Mesenteric fat pad (tissue), 1 donor: Measurements from ENCODE around the gene COMT. TPM values are rescaled to one million over a fixed set of nuclear protein-coding genes. Genes with fewer than 3 reads are reported as not detected.
A peak's percentile ranks its signal among the peaks of the same experiment; 100 is the strongest.

Experiments used
- DNase-seq: peaks from one replicate; pipeline ENCODE4 v3.0.0-alpha.2; 2020; ENCODE audit warnings: low spot score
- microRNA-seq: library from miRNA; unstranded; fragments of <30 nt; microRNA quantifications from one replicate; pipeline ENCODE4 v1.2.0, GENCODE V29; 2020; ENCODE audit warnings: borderline number of aligned reads
- total RNA-seq: library from RNA; stranded (reverse); fragmentation: NEBNext Ultra II Directional; extraction: Animal tissue kit (Norgen Biotek cat#: 25700); gene quantifications from one replicate; pipeline ENCODE4 v1.2.1, GENCODE V29; 2021
- donor health status: DM: yes; HTN: yes; CAD: no.

The COMT gene
- total RNA-seq, 1 donor from 2014 or later: 144 TPM

DNA sequence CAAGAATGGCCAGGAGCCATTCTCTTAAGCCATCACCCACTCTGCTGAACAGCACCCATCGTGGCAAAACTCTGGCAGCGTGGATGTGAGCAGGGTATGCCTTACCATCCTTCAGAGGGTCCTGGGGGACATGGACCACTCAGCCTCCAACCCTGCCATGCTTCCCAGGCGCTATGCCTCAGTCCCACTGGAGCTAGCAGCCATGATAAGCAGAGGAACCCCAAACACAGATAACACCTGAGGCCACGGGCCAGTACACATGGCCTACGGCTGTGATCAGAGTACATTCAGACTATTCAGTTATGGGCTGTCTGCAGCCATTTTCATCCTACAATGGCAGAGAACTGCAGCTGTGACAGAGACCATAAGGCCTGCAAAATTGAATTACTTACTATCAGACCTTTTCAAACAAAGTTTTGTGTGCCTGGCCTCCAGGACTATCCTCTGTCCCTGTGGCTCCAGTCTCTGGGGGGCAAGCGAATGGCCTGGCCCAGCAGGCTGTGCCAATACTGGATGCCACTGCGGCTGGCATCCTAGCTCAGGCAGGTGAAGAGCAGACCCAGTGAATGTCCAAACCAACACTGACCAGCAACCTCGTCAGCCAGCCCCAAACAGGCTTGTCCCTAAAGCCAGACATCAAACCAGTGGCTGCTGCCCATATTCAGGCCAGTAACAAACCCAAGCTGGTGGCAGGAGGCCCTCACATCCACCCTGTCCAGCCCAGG lies 68.2 kb downstream of the COMT start:
- DNase-seq: no peak

DNA sequence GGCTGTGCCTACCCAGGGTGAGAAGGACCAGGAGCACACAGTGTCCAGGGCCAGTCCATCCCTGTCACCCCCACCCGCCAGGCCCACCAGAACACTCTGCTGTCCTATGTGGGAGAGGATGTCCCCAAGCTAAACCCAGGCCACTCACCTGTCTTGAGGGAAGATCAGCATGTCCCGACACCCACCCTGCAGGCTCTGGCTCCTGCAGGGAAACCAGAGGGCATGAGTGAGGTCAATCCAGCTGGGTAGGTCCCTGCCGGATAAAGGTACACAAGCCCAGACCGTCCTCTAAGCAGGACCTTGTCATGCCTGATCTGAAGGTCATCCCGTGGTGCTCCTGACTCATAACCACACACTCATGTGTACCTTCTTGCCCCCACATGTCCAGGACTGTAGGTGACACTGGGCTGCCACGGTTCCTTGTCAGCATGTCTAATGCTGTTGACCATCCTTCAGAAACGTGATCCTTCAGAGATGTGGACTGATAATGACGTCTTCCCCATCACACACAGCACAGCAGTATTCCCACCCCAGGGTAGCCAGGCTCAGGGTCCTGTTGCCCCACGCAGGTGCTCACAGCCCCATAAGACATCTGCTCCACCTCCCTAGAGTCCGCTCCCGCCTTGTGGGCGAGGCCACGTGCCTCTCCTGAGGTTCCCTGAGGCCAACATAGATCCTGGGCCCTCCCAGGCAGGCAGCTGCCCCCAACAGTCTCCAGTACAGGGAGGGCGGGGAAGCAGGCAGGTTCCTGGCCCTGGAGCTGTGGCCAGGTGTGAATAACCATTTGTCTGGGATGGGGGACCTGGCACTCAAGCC lies 68.9 kb downstream of the COMT start:
- no peak for DNase-seq

DNA sequence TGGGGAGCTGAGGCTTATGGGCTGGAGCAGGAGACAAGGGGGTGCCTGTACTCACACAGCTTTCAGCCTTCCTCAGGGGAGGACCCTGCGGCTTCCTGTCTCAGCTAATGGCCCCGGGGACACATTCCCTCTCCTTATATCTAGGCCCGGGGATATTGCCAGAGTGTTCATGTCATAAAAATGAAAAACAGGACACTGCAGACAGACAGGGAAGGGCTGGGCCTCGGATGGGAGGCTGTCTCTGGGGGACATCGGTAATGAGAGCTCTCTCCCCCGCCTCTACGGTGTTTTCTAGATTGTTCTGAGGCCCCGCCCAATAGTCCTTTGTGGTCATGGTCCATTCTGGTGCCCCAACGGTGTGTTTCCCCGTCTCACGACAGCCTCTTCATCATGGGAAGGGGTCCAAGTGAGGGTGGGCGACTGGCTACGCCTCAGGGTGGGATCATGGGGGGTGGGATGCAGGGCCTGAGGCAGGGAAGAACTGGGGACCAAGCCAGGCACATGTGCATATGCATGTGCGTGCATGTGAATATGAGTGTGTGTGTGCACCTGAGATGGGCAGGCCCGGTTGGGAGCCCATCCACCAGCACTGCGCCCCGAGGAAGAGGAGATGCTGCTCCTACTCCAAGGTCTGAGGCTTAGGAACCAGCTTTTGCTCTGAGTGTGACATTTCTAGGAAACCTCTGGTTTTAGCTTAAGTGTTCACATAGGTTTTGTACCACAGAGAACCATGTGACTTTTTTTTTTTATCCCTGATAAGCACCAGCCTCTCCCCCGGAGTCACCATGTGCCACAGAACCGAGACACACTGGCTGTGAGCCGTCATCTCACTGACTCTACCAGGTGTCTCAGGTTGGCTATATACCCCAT lies 69.8 kb downstream of the COMT start:
- DNase-seq: no peak

DNA sequence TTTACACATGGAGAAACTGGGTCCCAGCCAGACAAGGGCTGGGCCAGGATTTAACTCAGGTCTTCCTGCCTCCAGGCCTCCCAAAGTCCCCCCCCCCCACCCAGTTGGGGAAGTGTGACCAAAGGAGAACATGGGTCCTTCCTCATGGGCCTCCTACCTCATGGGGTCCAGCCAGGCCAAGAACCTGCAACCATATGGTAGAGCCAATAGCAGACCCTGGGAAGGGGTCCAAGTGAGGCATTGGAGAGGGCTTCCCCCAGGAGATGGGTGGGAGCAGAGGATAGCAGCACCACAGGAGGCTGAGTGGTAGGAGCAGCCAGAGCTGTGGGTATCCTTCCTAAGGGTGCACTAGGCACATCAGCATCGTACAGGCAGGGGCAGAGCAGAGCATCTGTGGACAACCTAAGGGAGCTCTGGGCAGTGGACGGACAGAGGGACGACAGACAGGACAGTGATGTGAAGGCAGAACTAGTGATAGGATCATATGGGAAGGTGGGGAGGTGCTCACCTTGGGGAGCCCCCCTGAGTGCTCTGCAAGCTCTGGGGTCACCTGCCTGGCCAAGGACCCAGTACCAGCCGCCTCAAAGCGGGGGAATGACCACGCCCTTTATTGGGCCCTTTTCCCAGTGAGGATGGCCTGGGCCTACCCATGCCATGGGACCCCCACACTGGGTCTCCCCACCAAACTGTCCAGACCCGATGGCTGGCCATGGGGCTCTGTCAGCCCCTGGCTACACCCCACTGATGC lies 70.6 kb downstream of the COMT start:
- DNase-seq: no peak

DNA sequence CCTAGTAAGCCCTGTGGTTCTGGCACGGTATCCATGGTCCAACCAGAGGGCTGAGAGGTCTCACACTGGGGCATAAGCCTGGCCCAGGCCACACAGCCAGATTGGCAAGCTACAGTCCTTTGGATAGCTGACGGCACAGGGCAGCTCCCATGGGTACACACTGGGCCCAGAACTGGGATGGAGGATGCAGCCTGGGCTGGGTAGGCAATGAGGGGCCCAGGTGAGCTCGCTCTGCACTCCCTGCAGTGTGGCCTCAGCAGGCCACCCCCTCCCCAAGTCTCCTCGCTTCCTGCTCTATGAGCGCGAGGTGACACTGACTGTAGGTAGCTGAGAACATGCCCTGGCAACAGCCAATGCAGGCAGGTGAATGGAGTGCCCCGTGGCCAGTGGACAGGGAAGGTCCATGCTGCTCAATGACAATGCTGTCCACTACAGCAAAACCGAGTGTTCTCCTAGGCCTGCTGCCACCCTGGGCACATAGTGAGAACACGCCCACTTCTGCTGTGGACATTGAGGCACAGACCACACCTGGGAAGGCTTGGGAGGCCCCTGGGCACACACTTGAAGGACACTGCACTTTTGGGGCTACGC lies 71.3 kb downstream of the COMT start:
- no peak for DNase-seq

DNA sequence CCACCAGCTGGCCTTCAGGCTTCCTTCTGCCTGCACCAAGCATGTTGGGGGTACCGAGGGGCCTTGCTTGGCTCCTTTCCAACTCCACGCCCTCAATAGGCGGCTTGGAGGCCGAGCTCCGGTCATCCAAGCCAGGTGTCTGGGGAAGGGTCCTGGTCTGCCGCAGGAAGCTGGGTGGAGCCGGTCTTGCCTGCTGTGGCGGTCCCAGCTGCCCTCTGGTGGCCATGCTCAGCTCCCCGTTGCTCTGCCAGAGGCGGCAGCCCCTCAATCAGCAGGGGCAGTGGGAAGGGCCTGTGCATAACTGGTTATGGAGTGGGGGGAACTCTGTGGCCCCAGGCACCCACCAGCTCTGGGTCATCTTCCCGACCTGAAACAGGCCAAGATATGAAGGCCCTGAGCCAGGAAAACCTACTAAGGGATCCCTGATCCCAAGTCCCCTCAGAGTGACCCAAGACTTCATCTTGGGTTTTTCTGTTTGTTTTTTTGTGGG lies 71.9 kb downstream of the COMT start:
- DNase-seq: no peak

DNA sequence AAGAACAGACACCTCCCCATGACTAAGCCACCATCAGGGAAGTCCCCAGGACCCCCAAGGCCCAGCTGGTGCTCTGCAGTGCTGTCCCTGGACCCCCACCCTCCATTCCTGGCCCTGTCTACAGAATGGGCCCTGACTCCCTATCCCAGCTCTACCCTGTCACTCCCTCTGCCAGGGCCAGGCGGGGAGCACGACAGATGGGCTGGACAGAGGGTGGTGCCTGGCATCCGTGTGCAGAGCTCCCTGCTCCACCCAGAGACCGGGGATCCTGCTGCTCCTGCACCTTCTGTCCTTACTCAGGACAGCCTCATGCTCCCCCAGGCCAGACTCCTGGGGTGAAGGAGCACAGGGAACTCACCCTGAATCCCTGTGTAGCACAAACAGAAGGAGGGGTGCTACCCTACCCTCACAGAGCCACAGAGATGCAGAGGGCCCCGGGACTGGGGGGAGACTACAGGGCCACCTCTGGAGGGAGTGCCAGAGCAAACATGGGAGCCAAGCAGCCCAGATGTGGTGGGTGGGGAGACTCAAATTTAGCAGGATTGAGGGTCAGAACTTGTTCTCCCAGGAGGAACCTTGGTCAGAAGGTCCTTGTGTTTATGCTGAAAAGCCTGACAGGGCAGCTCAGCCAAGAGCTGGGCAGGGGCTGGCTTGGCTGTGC lies 73.1 kb downstream of the COMT start:
- no peak for DNase-seq

DNA sequence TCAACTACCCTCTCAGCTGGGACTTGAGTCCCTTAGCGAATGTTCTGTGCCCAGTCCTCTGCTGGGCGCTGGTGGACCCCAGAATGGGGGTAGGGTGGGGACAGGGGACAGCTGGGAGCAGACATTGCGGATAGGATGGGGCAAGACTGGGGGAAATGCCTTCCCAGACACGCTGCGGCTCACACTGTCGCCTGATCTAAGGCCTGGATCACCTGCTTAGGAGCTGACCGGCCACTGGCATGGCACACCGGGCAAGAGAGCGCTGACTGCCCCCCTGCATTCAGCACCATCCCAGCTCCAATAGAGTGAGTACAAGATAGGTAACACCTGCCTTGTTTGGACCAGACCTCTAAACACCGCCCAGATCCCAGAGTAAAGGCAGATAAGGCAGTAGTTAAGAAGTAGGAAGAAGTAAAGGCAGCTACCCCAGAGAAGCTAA lies 73.6 kb downstream of the COMT start:
- DNase-seq: no peak

DNA sequence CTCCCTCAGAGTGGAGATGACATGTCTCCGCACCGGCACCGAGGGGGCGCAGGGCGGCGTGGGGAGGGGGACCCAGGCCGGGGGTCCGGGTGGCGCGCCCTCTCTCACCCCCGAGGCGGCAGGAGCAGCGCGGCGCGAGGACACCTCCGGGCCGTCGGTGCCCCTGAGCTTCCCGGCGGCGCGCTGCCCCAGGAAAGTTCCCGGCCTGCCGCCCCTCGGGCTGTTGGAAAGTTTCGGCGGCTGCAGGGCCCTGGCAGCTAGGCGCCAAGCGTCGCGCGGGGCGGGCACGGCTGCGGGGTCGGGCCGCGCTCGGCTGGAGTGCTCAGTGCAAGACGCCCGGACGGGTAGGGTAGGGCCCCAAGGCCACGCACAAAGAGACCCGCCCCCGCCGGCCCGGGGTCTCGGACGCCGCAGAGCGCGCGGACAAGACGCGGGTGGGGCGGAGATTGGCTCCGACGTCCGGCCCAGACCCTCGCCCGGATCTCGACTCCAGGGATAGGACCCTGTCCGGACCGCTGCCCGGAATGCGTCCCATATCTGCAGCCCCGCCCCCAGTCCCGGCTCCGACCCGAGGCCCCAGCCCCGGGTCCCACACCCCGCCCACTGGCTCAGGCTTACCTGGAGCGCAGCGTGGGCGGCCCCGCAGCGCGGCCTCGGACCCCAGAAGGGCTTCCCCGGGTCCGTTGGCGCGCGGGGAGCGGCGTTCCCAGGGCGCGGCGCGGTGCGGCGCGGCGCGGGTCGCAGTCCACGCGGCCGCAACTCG lies 74.6 kb downstream of the COMT start:
- DNase-seq: no peak

DNA sequence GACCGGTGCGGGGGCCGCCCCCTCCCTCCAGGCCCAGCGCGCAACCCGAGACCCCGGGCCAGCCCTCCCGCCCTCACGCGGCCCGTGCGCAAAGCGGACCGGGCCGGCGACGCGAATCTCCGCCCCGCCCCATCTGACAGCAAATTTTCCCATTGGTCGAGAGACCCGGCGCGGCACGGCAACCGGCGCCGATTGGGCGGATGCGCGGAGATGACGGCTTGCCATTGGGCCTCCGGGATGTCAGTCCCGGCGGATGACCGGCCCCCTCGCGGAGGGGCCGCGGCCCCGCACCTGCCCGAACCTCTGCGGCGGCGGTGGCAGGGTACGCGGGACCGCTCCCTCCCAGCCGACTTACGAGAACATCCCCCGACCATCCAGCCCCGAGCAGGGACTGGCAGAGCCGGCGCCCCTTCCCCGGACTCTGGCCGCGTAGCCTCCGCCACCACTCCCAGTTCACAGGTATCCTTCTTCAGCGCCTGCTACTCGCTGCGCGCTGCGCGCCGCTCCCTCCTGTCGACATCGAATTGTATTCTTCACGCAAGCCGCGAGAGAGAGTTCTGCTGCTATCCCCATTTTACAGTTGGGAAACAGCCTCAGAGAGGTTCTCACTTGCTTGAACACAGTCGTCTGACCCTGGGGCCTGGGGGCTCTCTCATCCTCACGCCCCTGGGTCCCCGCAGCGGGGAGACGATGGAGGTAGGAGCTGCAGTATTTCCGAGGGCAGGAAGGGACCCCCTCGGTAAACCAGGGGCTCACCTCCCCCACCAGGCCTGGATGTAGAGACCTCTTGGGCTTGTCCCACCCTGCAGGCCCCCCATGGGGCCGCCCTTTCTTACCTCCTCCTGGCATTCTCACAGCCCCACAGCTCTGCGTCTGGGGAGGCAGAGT lies 75.4 kb downstream of the COMT start, which contains the start of gene ARVCF:
Gene ARVCF, minus strand, starts transcription at position 90 of the 888 bp plus-strand sequence. CDS start 26,029 bp downstream, outside the sequence.
- peak; percentile 97 for DNase-seq

DNA sequence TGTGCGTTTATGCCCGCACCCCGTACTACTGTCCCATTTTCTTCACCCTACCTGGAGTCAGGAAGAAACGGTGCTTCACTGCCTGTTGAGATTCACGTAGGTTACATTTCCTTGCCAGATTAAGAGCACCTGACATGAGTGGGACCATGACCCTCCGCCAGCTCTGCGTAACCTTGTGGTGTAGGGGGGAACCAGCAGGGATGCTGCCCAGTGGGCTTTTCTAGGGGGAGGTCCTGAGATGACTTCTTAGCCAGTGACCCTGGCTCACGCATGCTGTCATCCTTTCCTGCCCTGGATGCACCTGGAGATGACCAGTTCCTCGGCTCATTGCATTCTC lies 76.0 kb downstream of the COMT start:
- no peak for DNase-seq

DNA sequence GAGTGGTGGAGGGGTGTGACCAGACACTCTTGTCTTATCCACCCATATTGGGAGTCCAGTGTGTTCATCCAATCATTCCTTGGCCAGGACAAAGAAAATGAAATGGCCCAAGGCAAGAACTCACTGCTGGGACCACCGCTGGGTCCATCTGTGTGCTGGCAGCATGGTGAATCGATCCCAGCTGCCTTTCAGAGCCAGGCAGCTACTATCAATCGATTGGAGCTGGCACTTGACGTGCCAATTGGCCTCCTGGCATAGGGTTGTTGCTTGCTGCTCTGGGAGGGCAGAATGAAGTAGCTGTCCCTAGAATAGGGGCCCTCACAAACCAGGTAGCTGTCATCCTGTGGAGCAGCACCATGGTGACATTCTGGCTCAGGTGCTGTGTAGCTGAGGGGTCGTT lies 76.4 kb downstream of the COMT start:
- DNase-seq: no peak

Small RNAs within 50 kb of the gene (microRNA-seq; reads per million reads assigned to microRNA genes)
- not detected for gene MIR4761

Other genes starting within 250 kb of the COMT start
- gene SEPTIN5, start 227.3 kb upstream of the COMT start, total RNA-seq: 7.0 TPM
- gene GP1BB, start 218.2 kb upstream of the COMT start, total RNA-seq: 1.8 TPM
- gene TBX1, start 181.0 kb upstream of the COMT start, total RNA-seq: 3.0 TPM
- gene GNB1L, start 86.9 kb upstream of the COMT start, total RNA-seq: 4.2 TPM
- gene RTL10, start 86.9 kb upstream of the COMT start, total RNA-seq: 8.4 TPM
- gene TXNRD2, start within 50 bp of the COMT start, total RNA-seq: 20.2 TPM
- gene ARVCF, start 75.1 kb downstream of the COMT start, total RNA-seq: 5.3 TPM
- gene TANGO2, start 79.3 kb downstream of the COMT start, total RNA-seq: 34.8 TPM
- 29.7 TPM for gene DGCR8, start 138.5 kb downstream of the COMT start, total RNA-seq
- gene RANBP1, start 174.3 kb downstream of the COMT start, total RNA-seq: 75.9 TPM
- 49.2 TPM for gene TRMT2A, start 175.5 kb downstream of the COMT start, total RNA-seq
- gene ZDHHC8, start 190.0 kb downstream of the COMT start, total RNA-seq: 77.8 TPM
- 1.00 TPM for gene CCDC188, start 209.3 kb downstream of the COMT start, total RNA-seq